Measurements from ENCODE around the gene MCM9.

Gene MCM9

GRCh38 chr6:118808793-118809638 lies 125.9 kb downstream of the MCM9 start:
- no peak for DNase-seq (ENCODE audit: extremely low read depth in 1 of 2, low read depth in 1 of 2)

- DNase-seq (ENCODE audit: extremely low read depth in 1 of 2, low read depth in 1 of 2): no peak
Observed at GRCh38 chr6:118804091-118804490, 130.9 kb downstream of the MCM9 start.

- DNase-seq (ENCODE audit: extremely low read depth in 1 of 2, low read depth in 1 of 2): no peak
Observed at GRCh38 chr6:118801257-118801656, 133.7 kb downstream of the MCM9 start.

GRCh38 chr6:118800394-118801071 lies 134.4 kb downstream of the MCM9 start:
- peak; percentile 33 to 77 for DNase-seq (ENCODE audit: extremely low read depth in 1 of 2, low read depth in 1 of 2)

- no peak for DNase-seq (ENCODE audit: extremely low read depth in 1 of 2, low read depth in 1 of 2)
Observed at GRCh38 chr6:118799826-118800225, 135.1 kb downstream of the MCM9 start.

- peak; percentile 22 to 71 for DNase-seq (ENCODE audit: extremely low read depth in 1 of 2, low read depth in 1 of 2)
Observed at GRCh38 chr6:118796548-118796947, 138.4 kb downstream of the MCM9 start.

- DNase-seq (ENCODE audit: extremely low read depth in 1 of 2, low read depth in 1 of 2): no peak
Observed at GRCh38 chr6:118791499-118791898, 143.5 kb downstream of the MCM9 start.

- DNase-seq (ENCODE audit: extremely low read depth in 1 of 2, low read depth in 1 of 2): no peak
Observed at GRCh38 chr6:118789954-118790353, 145.0 kb downstream of the MCM9 start.

- no peak for DNase-seq (ENCODE audit: extremely low read depth in 1 of 2, low read depth in 1 of 2)
Observed at GRCh38 chr6:118789419-118789818, 145.5 kb downstream of the MCM9 start.

- DNase-seq (ENCODE audit: extremely low read depth in 1 of 2, low read depth in 1 of 2): no peak
Observed at GRCh38 chr6:118788702-118789101, 146.3 kb downstream of the MCM9 start.

- no peak for DNase-seq (ENCODE audit: extremely low read depth in 1 of 2, low read depth in 1 of 2)
Observed at GRCh38 chr6:118787724-118788423, 147.1 kb downstream of the MCM9 start.

GRCh38 chr6:118786596-118787453 lies 148.1 kb downstream of the MCM9 start:
- no peak for DNase-seq (ENCODE audit: extremely low read depth in 1 of 2, low read depth in 1 of 2)

DNA sequence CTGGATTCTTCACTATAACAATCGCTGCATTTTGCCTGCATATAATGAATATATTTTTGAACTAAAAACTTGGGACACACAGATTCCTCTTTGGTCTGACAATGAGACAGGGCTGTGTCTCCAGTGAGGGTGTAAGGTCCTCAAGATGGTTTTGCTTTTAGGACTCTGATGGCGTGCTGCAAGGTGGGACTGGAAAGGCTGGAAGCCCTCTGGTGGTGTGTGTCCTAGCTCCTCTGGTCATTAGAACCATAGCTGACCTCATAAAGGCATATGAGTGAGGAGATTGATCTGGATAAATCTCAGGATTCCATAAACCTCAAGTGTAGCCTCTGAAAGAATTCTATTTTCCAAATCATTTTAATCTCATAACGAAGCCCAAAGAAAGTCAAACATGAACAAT lies 149.4 kb downstream of the MCM9 start:
- no peak for DNase-seq (ENCODE audit: extremely low read depth in 1 of 2, low read depth in 1 of 2)

GRCh38 chr6:118784641-118785164 lies 150.3 kb downstream of the MCM9 start:
- DNase-seq (ENCODE audit: extremely low read depth in 1 of 2, low read depth in 1 of 2): no peak

DNA sequence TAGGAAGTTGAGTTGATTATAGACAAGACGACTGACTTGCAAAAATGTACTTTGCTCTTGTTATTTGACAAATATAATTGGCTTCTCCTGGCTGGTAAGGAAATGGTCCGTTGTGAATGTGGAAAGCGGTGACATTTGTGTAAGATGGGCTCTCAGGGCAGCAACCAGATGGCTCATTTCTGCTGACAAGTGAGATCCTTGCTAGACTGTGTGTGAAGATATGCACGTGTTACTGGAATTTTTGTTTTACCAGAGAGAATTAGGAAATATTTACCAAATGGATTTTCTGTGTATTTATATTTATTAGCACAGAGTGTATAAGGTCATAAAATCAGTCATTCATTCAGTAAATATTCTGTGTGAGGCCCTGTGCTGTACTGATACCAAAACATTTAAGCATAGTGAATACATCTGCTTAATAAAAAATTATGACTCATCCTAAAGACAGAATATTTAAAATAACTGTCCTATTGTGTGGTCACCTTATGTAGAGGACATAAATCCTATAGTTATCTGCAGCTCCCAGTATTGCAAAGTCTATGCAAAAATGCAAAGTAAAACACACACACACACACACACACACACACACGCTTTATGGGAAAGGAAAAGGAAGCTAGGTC lies 150.9 kb downstream of the MCM9 start:
- DNase-seq (ENCODE audit: extremely low read depth in 1 of 2, low read depth in 1 of 2): no peak

DNA sequence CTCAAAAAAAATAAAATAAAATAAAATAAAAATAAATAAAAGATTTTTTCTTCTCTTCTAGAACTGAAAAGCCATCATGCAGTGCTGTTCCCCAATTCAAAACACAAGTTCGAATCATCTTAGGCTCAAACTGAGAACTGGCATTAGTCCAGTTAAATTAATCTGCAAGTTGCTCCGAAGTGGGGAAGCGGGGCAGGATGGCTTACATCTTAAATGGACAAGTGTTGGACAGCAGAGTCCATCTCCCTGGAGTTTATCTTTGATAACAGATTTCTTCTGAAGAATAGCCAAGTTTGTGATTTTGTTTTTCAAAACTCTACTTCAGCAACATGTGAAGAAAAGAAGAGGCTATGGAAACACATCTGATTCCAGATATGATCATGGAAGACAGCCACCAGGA lies 152.3 kb downstream of the MCM9 start:
- DNase-seq (ENCODE audit: extremely low read depth in 1 of 2, low read depth in 1 of 2): no peak

GRCh38 chr6:118781897-118782296 lies 153.1 kb downstream of the MCM9 start:
- no peak for DNase-seq (ENCODE audit: extremely low read depth in 1 of 2, low read depth in 1 of 2)

DNA sequence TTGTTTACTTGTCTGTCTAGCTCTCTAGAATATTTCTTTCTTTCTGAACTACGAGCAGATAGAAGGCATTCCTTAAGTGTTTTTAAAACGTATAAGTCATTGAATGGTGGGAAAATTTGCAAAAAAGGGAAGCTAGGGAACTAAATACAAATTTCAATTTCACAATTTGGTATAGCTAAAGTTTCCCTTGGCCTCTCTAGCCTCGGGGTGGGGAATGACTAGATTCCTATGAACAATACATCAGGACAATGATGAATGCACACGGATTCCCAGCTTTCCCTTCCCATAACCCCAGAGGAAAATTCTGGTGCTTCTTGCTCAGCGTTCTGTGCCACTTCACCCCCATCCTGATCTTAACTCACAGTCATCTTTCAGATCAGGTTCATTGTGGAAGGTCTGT lies 154.3 kb downstream of the MCM9 start:
- no peak for DNase-seq (ENCODE audit: extremely low read depth in 1 of 2, low read depth in 1 of 2)

DNA sequence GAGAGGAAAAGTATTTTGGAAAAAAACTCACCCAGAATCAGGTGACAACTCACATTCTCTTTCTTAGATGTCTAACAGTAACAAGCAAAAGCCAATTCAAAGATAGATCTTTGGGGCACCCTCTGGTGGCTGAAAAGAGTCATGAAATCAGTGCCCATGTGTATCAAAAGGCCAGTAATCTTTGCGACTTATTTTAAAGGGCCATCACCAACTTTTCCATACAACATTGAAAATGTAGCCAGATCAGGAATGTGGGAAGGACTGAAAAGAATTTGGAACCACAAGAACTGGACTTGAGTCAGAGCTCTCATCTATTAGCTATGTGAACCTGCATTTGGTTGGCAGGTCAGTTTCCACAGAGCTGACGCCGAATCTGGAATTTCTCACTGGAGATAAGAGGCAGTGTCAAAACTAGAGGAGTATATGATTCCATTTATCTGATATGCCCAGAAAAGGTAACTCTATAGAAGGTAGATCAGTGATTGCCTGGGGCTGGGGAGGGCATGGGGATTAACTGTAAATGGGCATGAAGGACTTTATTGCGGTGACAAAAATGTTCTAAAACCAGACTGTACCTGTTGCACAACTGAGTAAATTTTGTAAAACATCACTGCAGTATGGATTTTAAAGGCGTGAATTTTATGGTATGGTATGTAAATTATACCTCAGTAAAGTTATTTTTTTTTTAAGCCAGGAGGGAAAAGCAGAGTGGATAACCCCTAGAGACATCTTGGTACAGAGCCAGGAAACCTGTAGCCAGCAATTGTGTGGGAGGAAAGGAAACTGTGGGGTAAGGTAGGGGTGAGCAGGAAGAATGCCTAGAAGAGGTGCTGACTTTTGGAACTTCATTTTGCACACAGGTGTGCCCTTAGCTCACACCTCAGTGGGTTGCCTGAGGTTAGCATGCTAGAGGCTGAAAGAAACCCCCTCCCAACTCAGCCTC lies 158.1 kb downstream of the MCM9 start:
- peak; percentile 20 to 57 for DNase-seq (ENCODE audit: extremely low read depth in 1 of 2, low read depth in 1 of 2)
